ENCODE results near the gene GIMD1.

GRCh38 chr4:106358899-106359298 is 9.7 kb downstream of the GIMD1 start:
- TF ChIP-seq MAX (IDR thresholded peaks at IDR 0.05; ENCODE audit: insufficient read depth, insufficient read length) (no peak), JUN (IDR thresholded peaks at IDR 0.05; ENCODE audit: borderline replicate concordance, insufficient read depth, insufficient read length, low read depth) (no peak), CTCF (IDR thresholded peaks at IDR 0.05; ENCODE audit: extremely low read depth in 1 of 2, insufficient read depth in 1 of 2, low read depth in 1 of 2, low read length in 2 of 2) (no peak), EZH2 (IDR thresholded peaks at IDR 0.05; ENCODE audit: borderline replicate concordance, low read depth, low read length, severe bottlenecking) (no peak), POLR2A (IDR thresholded peaks at IDR 0.05; ENCODE audit: low read depth, low read length) (no peak), POLR2AphosphoS5 (IDR thresholded peaks at IDR 0.05; ENCODE audit: insufficient read depth, low read depth, low read length) (no peak)
